K562 (cell line): Measurements from ENCODE around the gene ABHD16A. TPM values are rescaled to one million over a fixed set of nuclear protein-coding genes. Genes with fewer than 3 reads are reported as not detected.
A peak's percentile ranks its signal among the peaks of the same experiment; 100 is the strongest.

Experiments used
- CEBPZ ChIP-seq: fragments of 150-350 bp; IDR thresholded peaks from 2 replicates; pipeline ENCODE4 v1.6.1; 2014; ENCODE audit warnings: low read depth, mild to moderate bottlenecking, low read length, borderline replicate concordance
- CTCF ChIP-seq, 3 experiments: IDR thresholded peaks in 2 of 3; conservative IDR thresholded peaks in 1 of 3; 2 replicates each; pipeline ENCODE4 v1.5.1; 2011 to 2012; ENCODE audit warnings: low read length in 3 of 3, mild to moderate bottlenecking in 3 of 3, control low read depth in 2 of 3, improper control_type of control experiment in 1 of 3, inconsistent platforms in 1 of 3, low read depth in 1 of 3, mixed read lengths in 1 of 3, moderate library complexity in 1 of 3; ENCODE audit not compliant: insufficient read depth in 2 of 3
- DMBX1 ChIP-seq: fragments of 250-450 bp; sonication (Bioruptor Pico); IDR thresholded peaks from 2 replicates; pipeline ENCODE4 v1.8.0; 2022; ENCODE audit warnings: inconsistent platforms, mild to moderate bottlenecking, moderate library complexity, borderline replicate concordance
- E2F3 ChIP-seq: fragments of 250-450 bp; sonication (Bioruptor Pico); IDR thresholded peaks from 2 replicates; pipeline ENCODE4 v1.4.0; 2020; ENCODE audit warnings: mild to moderate bottlenecking
- NRF1 ChIP-seq, 2 experiments: fragments of 450-650 bp; IDR thresholded peaks in 1 of 2; conservative IDR thresholded peaks in 1 of 2; 2 replicates each; pipeline ENCODE4 v1.6.1; 2014; ENCODE audit warnings: mild to moderate bottlenecking in 2 of 2
- PHB ChIP-seq: fragments of 250-450 bp; sonication (Bioruptor Pico); IDR thresholded peaks from 2 replicates; pipeline ENCODE4 v1.5.0; 2021
- RBBP5 ChIP-seq: fragments of 200-600 bp; sonication (generic); IDR thresholded peaks from 2 replicates; pipeline ENCODE4 v1.6.1; 2012; ENCODE audit warnings: borderline replicate concordance, mild to moderate bottlenecking, low read length, control low read depth, inconsistent platforms; ENCODE audit not compliant: insufficient read depth, poor library complexity, severe bottlenecking
- SIX5 ChIP-seq, 2 experiments: IDR thresholded peaks; 2 replicates each; pipeline ENCODE4 v1.6.1; 2011; ENCODE audit warnings: low read length in 2 of 2, borderline replicate concordance in 1 of 2, low read depth in 1 of 2, mild to moderate bottlenecking in 1 of 2, moderate library complexity in 1 of 2; ENCODE audit not compliant: insufficient read depth in 1 of 2
- STAG1 ChIP-seq: sonication (generic); formaldehyde crosslinking; IDR thresholded peaks from 2 replicates; pipeline ENCODE4 v1.5.0; 2020; ENCODE audit warnings: missing genetic modification reagents, borderline replicate concordance
- TFE3 ChIP-seq: fragments of 450-650 bp; formaldehyde crosslinking; IDR thresholded peaks from 2 replicates; pipeline ENCODE4 v1.4.0; 2020; ENCODE audit warnings: mild to moderate bottlenecking, mixed read lengths
- ZBTB11 ChIP-seq, 3 experiments: fragments of 200-800 bp in 1 of 3; fragments of 250-450 bp in 1 of 3; fragments of 450-650 bp in 1 of 3; sonication (Bioruptor Pico) in 1 of 3; sonication (Bioruptor generic) in 1 of 3; formaldehyde crosslinking in 1 of 3; IDR thresholded peaks; 2 replicates each; pipeline versions ENCODE4 v1.6.1 to v1.8.0; 2016 to 2022; ENCODE audit warnings: mild to moderate bottlenecking in 2 of 3, missing genetic modification characterization in 2 of 3, missing compliant biosample characterization in 1 of 3, moderate library complexity in 1 of 3
- ZC3H11A ChIP-seq: IDR thresholded peaks from 2 replicates; pipeline ENCODE4 v1.6.1; 2012; ENCODE audit warnings: low read depth, low read length, improper control_type of control experiment
- ZFP1 ChIP-seq: fragments of 450-650 bp; formaldehyde crosslinking; IDR thresholded peaks from 2 replicates; pipeline ENCODE4 v1.4.0; 2020; ENCODE audit warnings: mild to moderate bottlenecking, mixed read lengths
- polyA plus RNA-seq, 8 experiments: library from polyadenylated mRNA; depleted of rRNA in 4 of 8; stranded (reverse) in 5 of 8; unstranded in 3 of 8; fragments of >200 nt; fragmentation: Nextera tagmentation in 2 of 8; fragmentation: Illumina TruSeq in 1 of 8; extraction: Ambion mirVana in 2 of 8; extraction: Trizol in 1 of 8; gene quantifications; 2 replicates each; pipeline versions ENCODE4 v1.2.1 to v1.2.3, GENCODE V29; 2011 to 2014; ENCODE audit warnings: inconsistent platforms in 1 of 8, missing spikeins in 1 of 8
- total RNA-seq, 7 experiments: library from RNA; depleted of rRNA in 6 of 7; stranded (reverse); fragments of >200 nt in 6 of 7; fragmentation: Illumina TruSeq in 2 of 7; extraction: Trizol in 2 of 7; gene quantifications; 2 replicates each; pipeline versions ENCODE4 v1.2.1 to v1.2.3, GENCODE V29; 2011 to 2021; ENCODE audit warnings: low replicate concordance in 1 of 7

Gene ABHD16A
- total and polyA plus RNA-seq, 9 of the 15 experiments (the other 6 are each of a cell fraction or from before 2014, with no cell fraction given) = 25.8 to 120 (median 81.6) TPM

- 0 out of 6 replicates have a peak, but pooled peaks of 1 of the 3 experiments have one; percentile 8 for TF ChIP-seq ZBTB11 (CRISPR knock-in tag; IDR thresholded peaks at IDR 0.05)
- TF ChIP-seq CEBPZ = no peak
- 0 out of 2 replicates have a peak, but pooled peaks have one; percentile 2 for TF ChIP-seq TFE3 (CRISPR knock-in tag)
- TF ChIP-seq DMBX1 (CRISPR knock-in tag) = peak; percentile 17; the same call in 1 of the 2 replicates
- peak in 2 of 3 experiments; percentile 37 to 54; a peak in 5 of 6 replicates for TF ChIP-seq CTCF (IDR thresholded peaks at IDR 0.05 in 2 of 3, conservative IDR thresholded peaks at IDR 0.05 in 1 of 3; ENCODE audit: insufficient read depth in 2 of 3, low read depth in 1 of 3, low read length in 3 of 3)
- 0 out of 2 replicates have a peak, but pooled peaks have one; percentile 50 for TF ChIP-seq ZFP1 (CRISPR knock-in tag)
- TF ChIP-seq E2F3 (CRISPR knock-in tag) = 0 out of 2 replicates have a peak, but pooled peaks have one; percentile 18
- no peak for TF ChIP-seq ZC3H11A
- no peak for TF ChIP-seq SIX5 (IDR thresholded peaks at IDR 0.05; ENCODE audit: borderline replicate concordance in 1 of 2, insufficient read depth in 1 of 2, low read depth in 1 of 2, low read length in 2 of 2)
- TF ChIP-seq STAG1 = no peak
- TF ChIP-seq RBBP5 = peak; percentile 77
- peak; percentile 94 for TF ChIP-seq PHB (CRISPR knock-in tag)
- TF ChIP-seq NRF1 (conservative IDR thresholded peaks at IDR 0.05 in 1 of 2, IDR thresholded peaks at IDR 0.05 in 1 of 2) = peak; percentile 39 to 48; a peak in 1 of 4 replicates
These were observed 35.2 kb upstream of the ABHD16A start (continued) for GRCh38 chr6:31737991-31738979.
